ENCODE measurements around the gene NADK. TPM values are rescaled to one million over a fixed set of nuclear protein-coding genes. Genes with fewer than 3 reads are reported as not detected.

NADK gene
- total and polyA plus RNA-seq, 2 of the 13 experiments (the other 11 are each of a cell fraction or from before 2014, with no cell fraction given) = 56.6 to 60.1 TPM

- TF ChIP-seq RERE (CRISPR knock-in tag; IDR thresholded peaks at IDR 0.05; ENCODE audit: low read depth) = no peak
- TF ChIP-seq ARID3A (IDR thresholded peaks at IDR 0.05; ENCODE audit: low read depth, low read length) = no peak
- no peak for TF ChIP-seq FIP1L1 (IDR thresholded peaks at IDR 0.05; ENCODE audit: borderline replicate concordance, insufficient read depth, low read depth, low read length)
- peak; percentile 50; the same call in 1 of the 2 replicates for TF ChIP-seq ZNF788 (CRISPR knock-in tag; IDR thresholded peaks at IDR 0.05; ENCODE audit: borderline replicate concordance)
- no peak; the same call in 1 of the 2 replicates for TF ChIP-seq ZNF3 (CRISPR knock-in tag; IDR thresholded peaks at IDR 0.05)
- no peak for TF ChIP-seq TOE1 (CRISPR knock-in tag; IDR thresholded peaks at IDR 0.05)
- peak; percentile 78 for TF ChIP-seq RBFOX2 (IDR thresholded peaks at IDR 0.05; ENCODE audit: low read depth, low read length)
- TF ChIP-seq ZKSCAN8 (CRISPR knock-in tag; IDR thresholded peaks at IDR 0.05; ENCODE audit: borderline replicate concordance) = 0 out of 2 replicates have a peak, but pooled peaks have one; percentile 47
- 0 out of 2 replicates have a peak, but pooled peaks have one; percentile 41 for TF ChIP-seq DZIP1 (CRISPR knock-in tag; IDR thresholded peaks at IDR 0.05)
- TF ChIP-seq ZNF704 (CRISPR knock-in tag; IDR thresholded peaks at IDR 0.05; ENCODE audit: borderline replicate concordance) = no peak
- TF ChIP-seq JDP2 (CRISPR knock-in tag; IDR thresholded peaks at IDR 0.05; ENCODE audit: borderline replicate concordance) = no peak
- no peak for TF ChIP-seq ONECUT2 (CRISPR knock-in tag; IDR thresholded peaks at IDR 0.05)
- peak; percentile 47 for TF ChIP-seq FOXP4 (CRISPR knock-in tag; IDR thresholded peaks at IDR 0.05)
- peak; percentile 80 for TF ChIP-seq XRCC5 (optimal IDR thresholded peaks at IDR 0.05; ENCODE audit: low read length)
- no peak for TF ChIP-seq ZSCAN29 (CRISPR knock-in tag; conservative IDR thresholded peaks at IDR 0.05)
Measured at GRCh38 chr1:1778663-1779319, 521 bp upstream of the NADK start (continued).

Data from HepG2 (cell line).